ENCODE results near the gene SCNN1G.

SCNN1G gene

GRCh38 chr16:23223368-23223767 is 40.8 kb downstream of the SCNN1G start:
- H3K79me2 ChIP-seq (ENCODE audit: insufficient read depth, low read length): no peaks in the 10 kb centered on the region
- no peak overlapping the region for H3K9ac ChIP-seq (ENCODE audit: low read length)
- H4K20me1 ChIP-seq (ENCODE audit: low read depth, low read length): no peaks in the 10 kb centered on the region
- TF ChIP-seq CTCF (IDR thresholded peaks at IDR 0.05; ENCODE audit: insufficient read depth, low read length, poor library complexity, severe bottlenecking): no peak
- TF ChIP-seq EZH2phosphoT487 (conservative IDR thresholded peaks at IDR 0.05; ENCODE audit: low read length): no peak
- H3K27ac ChIP-seq (ENCODE audit: low read depth, low read length): no peak overlapping the region
- H3K4me3 ChIP-seq (ENCODE audit: insufficient read depth, low read length, poor library complexity, severe bottlenecking): no peak overlapping the region
- no peaks in the 10 kb centered on the region for H3K9me2 ChIP-seq (replicated peaks; ENCODE audit: insufficient read depth, low read length)
- H3K9me3 ChIP-seq (ENCODE audit: insufficient read depth, low read length): no peaks in the 10 kb centered on the region
- no peaks in the 10 kb centered on the region for H3K27me3 ChIP-seq (ENCODE audit: low read length)
- no peak overlapping the region for H3K4me2 ChIP-seq (ENCODE audit: low read depth, low read length, poor library complexity, severe bottlenecking)
- no peaks in the 10 kb centered on the region for H3K36me3 ChIP-seq (ENCODE audit: low read length)
- H2AFZ ChIP-seq (ENCODE audit: low read depth, low read length, severe bottlenecking): no peak overlapping the region
- no peaks in the 10 kb centered on the region for H3F3A ChIP-seq (ENCODE audit: insufficient read depth)

- Histone ChIP-seq H3K4me3 (ENCODE audit: insufficient read depth, low read length, poor library complexity, severe bottlenecking) (no peak overlapping the region), H3K9ac (ENCODE audit: low read length) (no peak overlapping the region), H3K9me2 (replicated peaks; ENCODE audit: insufficient read depth, low read length) (no peaks in the 10 kb centered on the region), H3K36me3 (ENCODE audit: low read length) (no peaks in the 10 kb centered on the region), H3K79me2 (ENCODE audit: insufficient read depth, low read length) (no peaks in the 10 kb centered on the region), H3K4me2 (ENCODE audit: low read depth, low read length, poor library complexity, severe bottlenecking) (no peak overlapping the region), H2AFZ (ENCODE audit: low read depth, low read length, severe bottlenecking) (no peak overlapping the region), H4K20me1 (ENCODE audit: low read depth, low read length) (no peaks in the 10 kb centered on the region), H3K27ac (ENCODE audit: low read depth, low read length) (no peak overlapping the region), H3K9me3 (ENCODE audit: insufficient read depth, low read length) (no peaks in the 10 kb centered on the region), H3K27me3 (ENCODE audit: low read length) (no peaks in the 10 kb centered on the region), H3F3A (ENCODE audit: insufficient read depth) (no peaks in the 10 kb centered on the region)
- TF ChIP-seq EZH2phosphoT487 (conservative IDR thresholded peaks at IDR 0.05; ENCODE audit: low read length) (no peak), CTCF (IDR thresholded peaks at IDR 0.05; ENCODE audit: insufficient read depth, low read length, poor library complexity, severe bottlenecking) (no peak)
Observed at GRCh38 chr16:23225109-23225508, 42.6 kb downstream of the SCNN1G start.

- H3K79me2 ChIP-seq (ENCODE audit: insufficient read depth, low read length): no peaks in the 10 kb centered on the region
- no peak overlapping the region for H3K27ac ChIP-seq (ENCODE audit: low read depth, low read length)
- no peaks in the 10 kb centered on the region for H3K9me3 ChIP-seq (ENCODE audit: insufficient read depth, low read length)
- no peak overlapping the region for H3K4me3 ChIP-seq (ENCODE audit: insufficient read depth, low read length, poor library complexity, severe bottlenecking)
- no peak overlapping the region for H3K4me2 ChIP-seq (ENCODE audit: low read depth, low read length, poor library complexity, severe bottlenecking)
- H2AFZ ChIP-seq (ENCODE audit: low read depth, low read length, severe bottlenecking): no peak overlapping the region
- H3F3A ChIP-seq (ENCODE audit: insufficient read depth): no peaks in the 10 kb centered on the region
- H3K9me2 ChIP-seq (replicated peaks; ENCODE audit: insufficient read depth, low read length): no peaks in the 10 kb centered on the region
- TF ChIP-seq CTCF (IDR thresholded peaks at IDR 0.05; ENCODE audit: insufficient read depth, low read length, poor library complexity, severe bottlenecking): no peak
- TF ChIP-seq EZH2phosphoT487 (conservative IDR thresholded peaks at IDR 0.05; ENCODE audit: low read length): no peak
- no peaks in the 10 kb centered on the region for H4K20me1 ChIP-seq (ENCODE audit: low read depth, low read length)
- H3K9ac ChIP-seq (ENCODE audit: low read length): no peak overlapping the region
- no peaks in the 10 kb centered on the region for H3K27me3 ChIP-seq (ENCODE audit: low read length)
- H3K36me3 ChIP-seq (ENCODE audit: low read length): no peaks in the 10 kb centered on the region
Observed at GRCh38 chr16:23225634-23226033, 43.1 kb downstream of the SCNN1G start.

Data from SU-DHL-6 (cell line).